Measurements from ENCODE around the gene ERO1B. TPM values are rescaled to one million over a fixed set of nuclear protein-coding genes. Genes with fewer than 3 reads are reported as not detected.

The ERO1B gene
- total RNA-seq, 1 donor from 2014 or later, result 3.0 TPM

DNA sequence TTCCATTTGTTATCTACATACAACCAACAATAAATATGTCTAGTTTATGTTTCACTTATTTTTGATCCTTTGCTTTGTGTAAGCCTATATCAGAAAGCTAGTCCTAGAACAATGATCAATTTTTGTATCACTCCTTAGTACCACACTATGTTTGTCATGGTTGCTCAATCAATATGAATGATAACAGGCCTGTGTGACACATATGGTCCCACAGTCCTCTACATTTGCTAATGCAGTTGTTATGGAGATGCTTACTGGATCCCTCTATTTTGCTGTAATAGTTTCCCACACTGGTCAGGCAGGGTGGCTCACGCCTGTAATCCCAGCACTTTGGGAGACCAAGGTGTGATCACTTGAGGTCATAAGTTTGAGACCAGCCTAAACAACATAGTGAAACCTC lies 59.1 kb downstream of the ERO1B start:
- DNase-seq, result no peak
- TF ChIP-seq, protein P1, sequence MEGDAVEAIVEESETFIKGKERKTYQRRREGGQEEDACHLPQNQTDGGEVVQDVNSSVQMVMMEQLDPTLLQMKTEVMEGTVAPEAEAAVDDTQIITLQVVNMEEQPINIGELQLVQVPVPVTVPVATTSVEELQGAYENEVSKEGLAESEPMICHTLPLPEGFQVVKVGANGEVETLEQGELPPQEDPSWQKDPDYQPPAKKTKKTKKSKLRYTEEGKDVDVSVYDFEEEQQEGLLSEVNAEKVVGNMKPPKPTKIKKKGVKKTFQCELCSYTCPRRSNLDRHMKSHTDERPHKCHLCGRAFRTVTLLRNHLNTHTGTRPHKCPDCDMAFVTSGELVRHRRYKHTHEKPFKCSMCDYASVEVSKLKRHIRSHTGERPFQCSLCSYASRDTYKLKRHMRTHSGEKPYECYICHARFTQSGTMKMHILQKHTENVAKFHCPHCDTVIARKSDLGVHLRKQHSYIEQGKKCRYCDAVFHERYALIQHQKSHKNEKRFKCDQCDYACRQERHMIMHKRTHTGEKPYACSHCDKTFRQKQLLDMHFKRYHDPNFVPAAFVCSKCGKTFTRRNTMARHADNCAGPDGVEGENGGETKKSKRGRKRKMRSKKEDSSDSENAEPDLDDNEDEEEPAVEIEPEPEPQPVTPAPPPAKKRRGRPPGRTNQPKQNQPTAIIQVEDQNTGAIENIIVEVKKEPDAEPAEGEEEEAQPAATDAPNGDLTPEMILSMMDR (IDR thresholded peaks at IDR 0.05; ENCODE audit: partially characterized antibody, unreplicated experiment), result no peak
- Mint-ChIP-seq H3K4me1 (ENCODE audit: low read depth, unreplicated experiment) (peaks cover 4% of the 10 kb centered on the region), H3K27ac (ENCODE audit: unreplicated experiment) (no peak overlapping the region), H3K9me3 (ENCODE audit: unreplicated experiment) (no peaks in the 10 kb centered on the region), H3K27me3 (ENCODE audit: unreplicated experiment) (no peaks in the 10 kb centered on the region), H3K36me3 (ENCODE audit: unreplicated experiment) (no peaks in the 10 kb centered on the region), H3K4me3 (ENCODE audit: unreplicated experiment) (no peak overlapping the region)

DNA sequence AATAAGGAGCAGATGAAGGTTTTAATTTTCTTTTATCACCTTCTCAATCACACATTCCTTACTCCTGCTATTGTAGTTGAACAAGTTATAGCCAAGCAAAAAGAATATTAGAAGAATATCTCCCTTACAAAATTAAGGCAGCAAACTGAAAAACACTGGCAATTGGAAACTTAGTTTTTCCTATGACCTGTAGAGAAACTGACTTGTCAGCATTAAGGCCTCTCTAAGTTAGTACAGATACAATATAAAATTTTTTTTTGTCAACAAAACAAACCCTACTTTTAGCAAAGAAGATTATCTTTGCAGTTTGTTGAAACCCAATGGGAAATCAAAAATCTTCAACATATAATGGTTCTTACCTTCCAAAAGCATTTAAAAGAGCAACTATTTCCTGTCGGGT lies 61.3 kb downstream of the ERO1B start:
- TF ChIP-seq, protein P1 (IDR thresholded peaks at IDR 0.05; ENCODE audit: partially characterized antibody, unreplicated experiment), result no peak
- no peak overlapping the region for H3K4me3 Mint-ChIP-seq (ENCODE audit: unreplicated experiment)
- H3K36me3 Mint-ChIP-seq (ENCODE audit: unreplicated experiment), result no peaks in the 10 kb centered on the region
- no peaks in the 10 kb centered on the region for H3K27me3 Mint-ChIP-seq (ENCODE audit: unreplicated experiment)
- peaks cover 4% of the 10 kb centered on the region for H3K4me1 Mint-ChIP-seq (ENCODE audit: low read depth, unreplicated experiment)
- H3K27ac Mint-ChIP-seq (ENCODE audit: unreplicated experiment), result no peak overlapping the region
- no peaks in the 10 kb centered on the region for H3K9me3 Mint-ChIP-seq (ENCODE audit: unreplicated experiment)
- no peak for DNase-seq

DNA sequence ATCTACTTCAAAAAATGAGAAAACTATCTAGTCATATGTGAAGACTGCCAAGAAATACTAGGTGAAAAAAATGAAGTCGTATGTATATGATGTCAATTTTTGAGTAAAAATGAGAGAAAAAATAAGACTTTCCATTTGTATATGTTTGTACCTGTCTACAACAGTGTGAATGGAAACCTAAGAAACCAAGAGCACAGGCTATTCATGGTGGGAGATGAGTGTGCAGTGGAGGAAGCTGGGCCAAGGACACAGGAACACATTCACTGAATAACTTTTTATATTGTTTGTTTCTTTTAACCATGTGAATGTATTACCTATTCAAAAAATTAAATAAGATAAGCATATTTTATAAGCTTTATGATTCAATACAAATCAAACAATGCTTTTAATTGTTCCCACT lies 67.0 kb downstream of the ERO1B start:
- Mint-ChIP-seq H3K4me3 (ENCODE audit: unreplicated experiment) (no peak overlapping the region), H3K36me3 (ENCODE audit: unreplicated experiment) (no peaks in the 10 kb centered on the region), H3K27me3 (ENCODE audit: unreplicated experiment) (no peaks in the 10 kb centered on the region), H3K27ac (ENCODE audit: unreplicated experiment) (no peak overlapping the region), H3K4me1 (ENCODE audit: low read depth, unreplicated experiment) (no peaks in the 10 kb centered on the region), H3K9me3 (ENCODE audit: unreplicated experiment) (no peaks in the 10 kb centered on the region)
- DNase-seq, result no peak
- TF ChIP-seq, protein P1 (IDR thresholded peaks at IDR 0.05; ENCODE audit: partially characterized antibody, unreplicated experiment), result no peak

DNA sequence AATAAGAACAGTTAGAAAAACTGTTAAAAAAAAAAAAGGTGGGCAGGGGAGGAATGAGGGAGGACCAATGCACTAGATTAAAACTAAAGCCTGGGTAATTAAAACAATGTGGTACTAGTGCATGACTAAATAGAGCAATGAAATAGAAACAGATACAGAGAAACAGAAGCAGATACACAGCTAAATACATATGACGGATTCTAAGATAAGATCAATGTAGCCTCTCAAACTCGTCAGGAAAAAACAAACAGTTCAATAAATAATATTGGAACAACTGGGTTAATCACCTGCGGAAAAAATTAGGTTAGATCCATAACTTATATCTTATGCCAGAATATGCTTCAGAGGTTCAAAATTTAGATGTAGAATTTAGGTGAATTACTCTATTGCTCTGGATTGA lies 68.2 kb downstream of the ERO1B start:
- H3K27me3 Mint-ChIP-seq (ENCODE audit: unreplicated experiment), result no peaks in the 10 kb centered on the region
- no peak overlapping the region for H3K27ac Mint-ChIP-seq (ENCODE audit: unreplicated experiment)
- TF ChIP-seq, protein P1 (IDR thresholded peaks at IDR 0.05; ENCODE audit: partially characterized antibody, unreplicated experiment), result no peak
- H3K4me3 Mint-ChIP-seq (ENCODE audit: unreplicated experiment), result no peak overlapping the region
- no peaks in the 10 kb centered on the region for H3K9me3 Mint-ChIP-seq (ENCODE audit: unreplicated experiment)
- H3K36me3 Mint-ChIP-seq (ENCODE audit: unreplicated experiment), result no peaks in the 10 kb centered on the region
- no peaks in the 10 kb centered on the region for H3K4me1 Mint-ChIP-seq (ENCODE audit: low read depth, unreplicated experiment)
- DNase-seq, result no peak

DNA sequence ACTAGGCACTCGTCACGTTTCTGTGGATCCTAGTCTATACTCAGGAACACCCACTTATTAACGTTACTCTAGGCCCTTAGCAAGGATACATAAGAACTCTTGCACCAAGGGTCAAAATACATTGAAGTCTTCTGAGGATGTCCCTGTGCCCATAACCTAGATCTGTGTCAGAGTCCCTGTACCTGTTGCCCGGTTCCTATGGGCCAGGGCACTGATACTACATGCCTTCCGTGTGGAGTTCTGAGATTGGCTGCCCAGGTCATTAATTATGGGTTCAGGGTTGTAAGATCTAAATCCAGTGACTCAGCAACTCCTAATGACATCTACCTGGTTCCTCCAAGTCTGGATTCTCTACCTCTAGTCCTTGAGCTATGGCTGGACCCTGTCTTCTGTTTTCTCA lies 69.9 kb downstream of the ERO1B start:
- DNase-seq, result no peak
- H3K27me3 Mint-ChIP-seq (ENCODE audit: unreplicated experiment), result no peaks in the 10 kb centered on the region
- TF ChIP-seq, protein P1 (IDR thresholded peaks at IDR 0.05; ENCODE audit: partially characterized antibody, unreplicated experiment), result no peak
- no peak overlapping the region for H3K4me3 Mint-ChIP-seq (ENCODE audit: unreplicated experiment)
- H3K36me3 Mint-ChIP-seq (ENCODE audit: unreplicated experiment), result no peaks in the 10 kb centered on the region
- H3K27ac Mint-ChIP-seq (ENCODE audit: unreplicated experiment), result no peak overlapping the region
- no peaks in the 10 kb centered on the region for H3K9me3 Mint-ChIP-seq (ENCODE audit: unreplicated experiment)
- H3K4me1 Mint-ChIP-seq (ENCODE audit: low read depth, unreplicated experiment), result no peaks in the 10 kb centered on the region
